Uterus (tissue), 4 donors: ENCODE measurements around the gene ORC4. TPM values are rescaled to one million over a fixed set of nuclear protein-coding genes. Genes with fewer than 3 reads are reported as not detected.

ENCODE experiments used
- DNase-seq, 2 donors: peaks; one replicate each; pipeline ENCODE4 v3.0.0-alpha.2; 2019 to 2020
- H3K27ac ChIP-seq, 2 donors: fragments of 200-600 bp; sonication (generic); 1 replicate in 1 of 2; 2 replicates in 1 of 2; pipeline ENCODE4 v1.5.1; 2016 to 2018
- H3K27me3 ChIP-seq, 2 donors: fragments of 200-600 bp; sonication (generic); one replicate each; pipeline ENCODE4 v1.5.1; 2018 to 2019; ENCODE audit warnings: control low read depth in 1 of 2
- H3K36me3 ChIP-seq, 2 donors: fragments of 200-600 bp; sonication (generic); one replicate each; pipeline ENCODE4 v1.5.1; 2019; ENCODE audit warnings: control low read depth in 1 of 2
- H3K4me1 ChIP-seq, 2 donors: fragments of 200-600 bp; sonication (generic); one replicate each; pipeline ENCODE4 v1.5.1; 2018 to 2019; ENCODE audit warnings: control low read depth in 1 of 2
- H3K4me3 ChIP-seq, 2 donors: fragments of 200-600 bp; sonication (generic); 1 replicate in 1 of 2; 2 replicates in 1 of 2; pipeline ENCODE4 v1.5.1; 2018 to 2019; ENCODE audit warnings: mild to moderate bottlenecking in 1 of 2
- H3K9me3 ChIP-seq, 2 donors: fragments of 200-600 bp; sonication (generic); one replicate each; pipeline ENCODE4 v1.5.1; 2019; ENCODE audit warnings: control low read depth in 1 of 2
- CTCF ChIP-seq, 4 experiments: fragments of 200-600 bp in 2 of 4; fragments of 450-650 bp in 2 of 4; sonication (generic) in 2 of 4; IDR thresholded peaks; one replicate each; pipeline ENCODE4 v1.5.1; 2016 to 2019; ENCODE audit warnings: antibody characterized with exemption in 4 of 4, mild to moderate bottlenecking in 2 of 4, moderate library complexity in 1 of 4
- POLR2A ChIP-seq, 2 donors: fragments of 450-650 bp; IDR thresholded peaks; one replicate each; pipeline ENCODE4 v1.6.1; 2016; ENCODE audit warnings: antibody characterized with exemption in 2 of 2, mild to moderate bottlenecking in 1 of 2, moderate library complexity in 1 of 2
- intact Hi-C: fragments of 100-400 bp; cut with DNase I; formaldehyde crosslinking; loops from one replicate; pipeline ENCODE4 v1.15.1; 2023; ENCODE audit warnings: low total_unique reads
- total RNA-seq, 4 donors: library from RNA; depleted of rRNA in 3 of 4; stranded (reverse); fragments of >200 nt in 3 of 4; gene quantifications; one replicate each; pipeline versions ENCODE4 v1.1.0 to v1.2.4, GENCODE V29; 2014 to 2023
- donor health status: DM: yes; HTN: yes; CAD: no.

Gene ORC4
- total RNA-seq, 4 donors from 2014 or later, result 5.4 to 146 (median 65.0) TPM

- TF ChIP-seq CTCF (IDR thresholded peaks at IDR 0.05), result no peak
- no peak for TF ChIP-seq POLR2A (IDR thresholded peaks at IDR 0.05)
- H3K4me1 ChIP-seq, result no peaks in the 10 kb centered on the region
Observed at GRCh38 chr2:147980940-147981528, 39.5 kb downstream of the ORC4 start.

GRCh38 chr2:147977679-147978078 lies 42.9 kb downstream of the ORC4 start:
- H3K36me3 ChIP-seq, result no peaks in the 10 kb centered on the region
- DNase-seq, result no peak
- intact Hi-C loops, result no loop called here
- TF ChIP-seq CTCF (IDR thresholded peaks at IDR 0.05) (no peak), POLR2A (IDR thresholded peaks at IDR 0.05) (no peak)
- H3K4me3 ChIP-seq, result no peak overlapping the region
- no peaks in the 10 kb centered on the region for H3K27me3 ChIP-seq
- no peaks in the 10 kb centered on the region for H3K9me3 ChIP-seq
- no peak overlapping the region for H3K27ac ChIP-seq
- H3K4me1 ChIP-seq, result no peaks in the 10 kb centered on the region

More at GRCh38 chr2:147980940-147981528, 39.5 kb downstream of the ORC4 start:
- Histone ChIP-seq H3K9me3 (no peaks in the 10 kb centered on the region), H3K27ac (no peak overlapping the region), H3K27me3 (no peaks in the 10 kb centered on the region), H3K36me3 (no peaks in the 10 kb centered on the region), H3K4me3 (no peak overlapping the region)
- intact Hi-C loops, result no loop called here
- DNase-seq, result no peak

- no peaks in the 10 kb centered on the region for H3K9me3 ChIP-seq
- H3K36me3 ChIP-seq, result no peaks in the 10 kb centered on the region
- TF ChIP-seq CTCF (IDR thresholded peaks at IDR 0.05) (no peak), POLR2A (IDR thresholded peaks at IDR 0.05) (no peak)
- no peak overlapping the region for H3K4me3 ChIP-seq
- intact Hi-C loops, result no loop called here
- H3K27me3 ChIP-seq, result no peaks in the 10 kb centered on the region
- DNase-seq, result no peak
- no peak overlapping the region for H3K27ac ChIP-seq
- H3K4me1 ChIP-seq, result no peaks in the 10 kb centered on the region
Observed at GRCh38 chr2:147976102-147976501, 44.4 kb downstream of the ORC4 start.

GRCh38 chr2:147968571-147968970 lies 52.0 kb downstream of the ORC4 start:
- Histone ChIP-seq H3K9me3 (no peaks in the 10 kb centered on the region), H3K27me3 (no peaks in the 10 kb centered on the region), H3K4me3 (no peak overlapping the region), H3K4me1 (no peaks in the 10 kb centered on the region), H3K27ac (no peak overlapping the region), H3K36me3 (peaks cover 0 to 3% of the 10 kb centered on the region in 2 donors)
- TF ChIP-seq CTCF (IDR thresholded peaks at IDR 0.05) (no peak), POLR2A (IDR thresholded peaks at IDR 0.05) (no peak)
- intact Hi-C loops, result no loop called here
- no peak for DNase-seq

GRCh38 chr2:147952118-147952517 lies 68.4 kb downstream of the ORC4 start:
- intact Hi-C loops, result no loop called here

More at GRCh38 chr2:147952118-147952517, 68.4 kb downstream of the ORC4 start:
- DNase-seq, result no peak
- Histone ChIP-seq H3K4me3 (no peak overlapping the region), H3K36me3 (no peaks in the 10 kb centered on the region), H3K4me1 (no peaks in the 10 kb centered on the region), H3K9me3 (no peaks in the 10 kb centered on the region), H3K27ac (no peak overlapping the region), H3K27me3 (no peaks in the 10 kb centered on the region)
- TF ChIP-seq POLR2A (IDR thresholded peaks at IDR 0.05) (no peak), CTCF (IDR thresholded peaks at IDR 0.05) (no peak)
